Transverse colon (tissue), 3 donors: Measurements from ENCODE around the gene ALPP.
"Not testable (repeated sequence)": the region's sequence is repeated elsewhere in the genome, so short reads cannot be mapped to it uniquely, and the experiment has no call there.

Experiments used
- CTCF ChIP-seq, 5 experiments: fragments of 200-600 bp in 3 of 5; fragments of 450-650 bp in 2 of 5; sonication (generic) in 3 of 5; IDR thresholded peaks; 1 replicate in 2 of 5; 2 replicates in 3 of 5; pipeline ENCODE4 v1.5.1; 2016 to 2017; ENCODE audit warnings: antibody characterized with exemption in 5 of 5, inconsistent platforms in 3 of 5, mild to moderate bottlenecking in 2 of 5, moderate library complexity in 1 of 5
- POLR2A ChIP-seq: fragments of 450-650 bp; IDR thresholded peaks from one replicate; pipeline ENCODE4 v1.6.1; 2016; ENCODE audit warnings: antibody characterized with exemption, mild to moderate bottlenecking, moderate library complexity

GRCh38 chr2:232379610-232380590 lies 1.3 kb downstream of the ALPP start:
- TF ChIP-seq CTCF (IDR thresholded peaks at IDR 0.05); POLR2A: not testable (repeated sequence)
